Fibroblast of upper back skin (primary cell): ENCODE data around the gene CCR2.
"Not testable (repeated sequence)": the region's sequence is repeated elsewhere in the genome, so short reads cannot be mapped to it uniquely, and the experiment has no call there.

ENCODE experiments used
- DNase-seq: peaks from one replicate; pipeline ENCODE4 v3.0.0-alpha.2; 2013

Gene CCR2

DNA sequence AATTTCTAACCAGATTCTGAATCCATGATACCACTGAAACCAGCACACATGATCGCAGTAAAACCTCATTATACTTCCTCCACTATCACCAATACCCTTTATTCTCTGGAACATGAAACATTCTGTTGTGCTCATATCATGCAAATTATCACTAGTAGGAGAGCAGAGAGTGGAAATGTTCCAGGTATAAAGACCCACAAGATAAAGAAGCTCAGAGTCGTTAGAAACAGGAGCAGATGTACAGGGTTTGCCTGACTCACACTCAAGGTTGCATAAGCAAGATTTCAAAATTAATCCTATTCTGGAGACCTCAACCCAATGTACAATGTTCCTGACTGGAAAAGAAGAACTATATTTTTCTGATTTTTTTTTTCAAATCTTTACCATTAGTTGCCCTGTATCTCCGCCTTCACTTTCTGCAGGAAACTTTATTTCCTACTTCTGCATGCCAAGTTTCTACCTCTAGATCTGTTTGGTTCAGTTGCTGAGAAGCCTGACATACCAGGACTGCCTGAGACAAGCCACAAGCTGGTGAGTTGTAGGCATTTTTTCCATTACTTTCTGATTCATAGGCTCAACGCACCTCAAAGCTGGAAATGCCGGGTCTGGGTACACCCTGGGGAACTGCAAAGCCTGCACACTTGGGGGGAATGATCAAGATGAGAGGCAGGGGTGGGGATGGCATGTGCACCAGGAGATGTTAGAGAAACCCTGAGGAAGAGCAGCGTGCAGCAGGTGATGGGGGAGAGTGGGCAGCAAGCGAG lies at the start of gene CCR2:
CCR2 (plus strand) TSS at position 465 of the 764 bp plus-strand sequence. CDS start 3,417 bp downstream, outside the sequence.
- DNase-seq, result no peak

DNA sequence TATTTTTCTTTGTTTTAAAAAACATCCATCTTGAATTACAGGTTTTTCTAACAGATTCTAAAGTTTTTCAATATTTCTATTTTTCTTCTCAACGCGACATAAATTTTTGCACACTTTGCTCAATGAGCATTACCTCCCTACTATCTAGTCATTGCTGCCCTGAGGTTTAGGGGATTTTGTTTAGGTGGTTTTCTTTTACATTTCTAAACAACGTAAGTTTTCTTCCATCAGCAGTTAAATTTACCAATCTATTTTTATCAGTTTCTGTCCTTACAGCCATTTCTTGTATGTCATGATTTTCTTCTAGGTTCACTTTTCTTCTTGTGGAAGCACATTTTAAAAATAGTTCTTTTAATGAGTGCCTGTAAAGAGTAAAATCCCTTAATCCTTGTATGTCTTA lies 49.2 kb upstream of the CCR2 start:
- DNase-seq, result no peak

DNA sequence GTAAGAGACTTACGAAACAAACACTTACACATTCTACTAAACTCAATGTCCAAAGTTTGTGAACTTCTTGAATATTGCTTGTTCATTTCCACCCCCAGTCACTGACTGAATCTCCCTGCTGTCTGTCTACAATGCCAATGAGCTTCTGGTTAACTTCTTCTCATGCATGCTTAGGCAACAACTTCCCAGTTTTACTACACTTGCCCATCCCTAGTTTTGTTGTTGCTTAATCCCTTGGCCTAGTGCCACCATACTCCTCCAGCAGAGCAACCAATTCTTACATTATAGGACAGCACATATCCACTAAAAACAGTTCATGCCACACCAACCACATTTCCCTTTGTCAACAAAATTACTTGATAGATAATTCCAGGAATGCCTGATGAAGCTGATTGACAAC lies 40.9 kb upstream of the CCR2 start:
- peak; percentile 6 for DNase-seq

DNA sequence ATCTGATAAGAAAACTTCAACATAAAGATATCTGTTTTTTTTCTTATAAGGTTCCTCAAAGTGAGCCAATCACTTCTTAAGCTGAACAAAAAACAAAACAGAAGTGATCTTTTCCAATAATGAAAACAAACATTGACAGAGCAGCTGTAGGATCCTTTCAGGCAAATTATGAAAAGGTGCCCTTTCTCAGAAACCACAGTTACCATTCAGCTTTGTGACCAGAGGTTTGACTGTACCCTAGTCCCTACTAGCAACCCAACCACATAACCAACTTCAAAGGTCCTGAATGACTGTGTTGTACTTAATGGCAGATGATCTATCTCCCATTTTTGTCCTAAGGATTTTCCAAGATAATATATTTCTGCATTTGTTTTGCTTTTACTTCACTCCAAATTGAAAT lies 39.4 kb upstream of the CCR2 start:
- no peak for DNase-seq

DNA sequence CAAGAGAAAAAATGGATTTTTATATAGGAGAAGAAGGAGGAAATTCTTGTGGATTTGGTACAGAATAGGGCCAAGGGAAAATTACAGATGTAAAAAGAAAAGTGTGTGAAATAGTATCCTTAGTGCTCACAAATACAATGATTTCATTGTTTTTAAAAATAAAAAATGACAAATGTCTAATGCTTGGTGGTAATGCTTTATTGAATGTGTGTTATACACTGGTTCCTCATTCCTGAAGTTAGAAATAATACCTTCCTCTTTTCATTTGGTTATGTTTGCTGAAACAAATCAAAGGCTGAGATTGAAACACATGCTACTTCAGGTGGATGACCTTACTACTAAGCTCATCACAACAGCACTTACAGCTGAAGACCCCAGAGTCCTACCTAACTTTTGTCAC lies 37.7 kb upstream of the CCR2 start:
- no peak for DNase-seq

DNA sequence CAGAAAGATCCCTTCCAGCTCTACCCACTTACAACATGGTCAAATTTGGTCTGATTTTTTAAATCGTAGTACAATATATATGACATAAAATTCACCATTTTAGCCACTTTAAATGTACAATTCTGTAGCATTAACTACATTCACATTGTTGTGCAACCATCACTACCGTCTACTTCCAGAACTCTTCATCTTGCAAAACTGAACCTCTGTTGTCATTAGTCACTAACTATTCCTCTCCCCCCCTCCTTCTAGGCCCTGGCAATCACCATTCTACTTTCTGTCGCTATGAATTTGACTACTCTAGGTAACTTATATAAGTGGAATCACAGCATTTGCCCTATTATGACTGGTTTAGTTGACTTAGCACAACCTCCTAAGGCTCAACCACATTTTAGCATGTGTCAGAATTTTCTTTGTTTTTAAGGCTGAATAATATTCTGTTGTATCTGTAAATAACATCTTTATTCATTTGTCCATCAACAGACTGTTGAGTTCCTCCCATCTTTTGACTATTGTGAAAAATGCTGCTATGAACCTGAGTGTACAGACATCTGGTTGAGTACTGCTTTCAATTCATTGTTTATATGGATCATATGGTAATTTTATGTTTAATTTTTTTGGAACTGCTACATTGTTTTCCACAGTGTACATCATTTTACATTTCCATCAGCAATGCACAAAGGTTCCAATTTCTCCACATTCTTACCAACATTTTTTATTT lies 35.5 kb upstream of the CCR2 start:
- DNase-seq, result no peak

DNA sequence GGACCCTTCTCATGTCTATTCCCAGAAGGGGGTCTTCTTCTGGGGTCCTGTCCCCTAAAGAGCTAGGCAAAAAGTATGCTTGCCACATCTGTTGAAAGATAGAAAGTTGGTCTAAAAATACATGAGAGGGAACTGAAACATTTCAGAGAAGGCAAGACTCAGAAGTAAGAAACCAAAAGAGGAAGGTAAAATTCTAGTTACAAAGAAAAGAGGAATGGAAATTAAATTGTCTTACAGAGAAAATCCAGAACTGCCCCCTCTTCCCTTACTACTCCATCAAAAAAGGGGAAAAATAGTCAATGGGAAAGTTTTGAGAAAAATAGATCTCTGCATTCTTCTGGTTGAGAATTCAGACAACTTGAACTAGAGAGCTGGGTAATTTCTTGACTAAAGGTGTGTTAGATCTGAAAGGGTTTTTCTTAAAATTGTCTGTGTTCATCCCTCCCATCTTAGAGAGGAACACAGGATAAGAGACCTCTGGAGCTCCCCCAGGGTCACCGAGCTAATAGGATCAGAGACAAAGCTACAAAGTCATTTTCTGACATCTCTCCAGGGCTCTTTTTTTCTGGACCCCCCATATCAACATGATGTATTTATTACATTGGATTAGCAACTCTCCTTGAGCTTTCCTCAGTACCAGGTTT lies 32.3 kb upstream of the CCR2 start:
- no peak for DNase-seq

DNA sequence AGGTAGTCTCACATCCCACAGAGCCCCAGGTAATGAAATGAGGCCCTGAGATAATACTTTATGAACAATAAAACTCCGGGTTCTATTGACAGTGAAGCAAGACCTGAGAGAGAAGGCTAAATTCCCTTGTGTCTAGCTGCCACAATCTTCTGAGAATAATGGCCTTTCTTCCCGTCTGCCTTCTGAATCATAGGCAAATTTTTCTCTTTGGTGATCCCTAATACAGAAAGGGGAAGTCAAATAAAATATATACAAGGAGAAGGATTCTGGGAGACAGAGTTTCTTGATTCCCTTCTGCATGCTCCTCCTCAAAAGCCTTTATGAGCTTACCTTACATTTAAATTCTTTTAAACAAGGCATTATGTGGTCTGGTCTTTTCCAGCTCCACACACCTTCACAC lies 29.9 kb upstream of the CCR2 start:
- no peak for DNase-seq

DNA sequence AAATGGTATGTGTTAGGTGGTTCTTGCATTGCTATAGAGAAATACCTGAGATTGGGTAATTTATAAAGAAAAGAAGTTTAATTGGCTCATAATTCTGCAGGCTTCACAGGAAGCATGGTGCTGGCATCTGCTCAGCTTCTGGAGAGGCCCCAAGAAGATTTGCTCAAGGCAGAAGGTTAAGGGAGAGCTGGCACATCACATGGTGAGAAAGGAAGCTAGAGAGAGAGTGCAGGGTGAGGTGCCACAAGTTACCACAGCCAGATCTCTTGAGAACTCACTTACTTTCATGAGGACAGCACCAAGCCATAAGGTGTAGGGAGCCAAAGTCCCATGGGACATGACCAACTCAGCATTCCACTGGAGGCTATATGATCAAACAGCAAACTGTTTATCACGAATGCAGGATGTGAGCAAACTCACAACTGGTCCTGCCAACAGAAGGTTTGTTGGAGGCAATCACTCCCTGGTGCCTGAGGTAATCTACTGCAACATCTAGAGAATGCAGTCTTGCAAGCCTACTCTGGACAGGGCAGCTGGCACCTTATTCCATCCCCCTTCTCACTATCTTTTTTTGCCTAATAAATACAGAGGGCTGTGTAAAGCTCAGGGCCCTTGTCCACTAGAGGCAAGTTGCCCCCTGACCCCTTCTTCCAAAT lies 28.1 kb upstream of the CCR2 start:
- DNase-seq, result no peak

DNA sequence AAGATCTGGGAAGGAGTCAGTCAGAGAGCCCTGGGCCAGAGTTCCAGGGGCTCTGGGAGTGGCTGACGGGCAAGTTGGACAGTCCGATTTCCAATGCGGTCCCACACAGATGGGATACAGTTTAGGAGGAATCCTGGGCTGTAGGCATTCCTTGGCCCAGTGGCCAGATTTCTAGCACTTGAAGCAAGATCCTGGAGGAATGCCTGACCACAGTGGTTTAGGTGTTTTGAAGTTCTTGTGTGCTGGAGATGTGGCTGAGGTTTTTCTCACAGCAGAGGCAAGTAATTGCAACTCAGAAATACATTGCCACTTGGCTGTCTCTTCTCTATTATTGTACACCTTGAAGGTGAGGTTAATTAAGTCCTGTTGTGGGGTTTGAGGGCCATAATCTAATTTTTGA lies 23.2 kb upstream of the CCR2 start:
- not testable (repeated sequence) for DNase-seq

DNA sequence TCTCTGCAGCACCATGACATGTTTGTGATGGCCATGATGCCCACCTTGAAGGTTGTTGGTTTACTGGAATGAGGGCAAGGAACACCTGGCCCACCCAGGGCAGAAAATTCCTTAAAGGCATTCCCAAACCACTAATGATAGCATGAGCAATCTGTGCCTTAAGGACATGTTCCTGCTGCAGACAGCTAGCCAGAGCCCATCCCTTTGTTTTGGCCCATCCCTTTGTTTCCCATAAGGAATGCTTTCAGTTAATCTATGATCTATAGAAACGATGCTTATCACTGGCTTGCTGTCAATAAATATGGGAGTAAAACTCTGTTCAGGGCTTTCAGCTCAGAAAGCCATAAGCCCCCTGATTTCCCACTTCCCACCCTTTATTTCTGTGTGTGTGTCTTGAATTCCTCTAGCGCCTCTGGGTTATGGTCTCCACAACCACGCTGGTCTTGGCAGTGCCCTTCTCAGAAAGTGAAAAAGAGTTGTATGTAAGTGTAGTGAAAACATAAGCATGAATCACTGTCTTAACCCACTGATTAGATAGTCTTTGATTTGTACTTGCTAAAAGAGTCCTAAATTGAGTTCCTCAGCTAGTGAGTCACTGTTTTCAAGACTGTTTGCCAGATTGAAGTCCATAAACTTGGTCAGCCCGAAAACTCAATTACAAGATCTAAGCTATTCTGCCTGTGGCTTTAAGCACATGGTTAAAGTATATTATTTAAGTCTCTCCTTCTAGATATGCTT lies 19.0 kb upstream of the CCR2 start:
- DNase-seq, result peak; percentile 7

DNA sequence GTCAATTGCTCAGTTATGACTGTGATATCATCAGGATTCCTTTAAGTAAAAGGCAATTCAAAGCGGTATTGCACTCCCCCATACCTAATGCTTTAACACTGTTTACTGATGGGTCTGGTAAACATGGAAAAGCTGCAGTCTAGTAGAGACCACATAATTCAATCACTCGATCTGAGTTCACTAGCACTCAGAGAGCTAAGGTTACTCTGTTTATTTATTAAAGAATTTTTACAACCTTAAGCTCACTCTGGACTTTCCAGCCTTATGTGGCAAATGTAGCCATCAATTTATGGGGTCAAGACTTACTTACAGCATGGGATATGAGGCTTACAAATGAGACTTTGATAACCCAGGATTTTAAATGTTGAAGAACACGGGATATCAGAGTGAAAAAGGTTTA lies 18.4 kb upstream of the CCR2 start:
- no peak for DNase-seq

DNA sequence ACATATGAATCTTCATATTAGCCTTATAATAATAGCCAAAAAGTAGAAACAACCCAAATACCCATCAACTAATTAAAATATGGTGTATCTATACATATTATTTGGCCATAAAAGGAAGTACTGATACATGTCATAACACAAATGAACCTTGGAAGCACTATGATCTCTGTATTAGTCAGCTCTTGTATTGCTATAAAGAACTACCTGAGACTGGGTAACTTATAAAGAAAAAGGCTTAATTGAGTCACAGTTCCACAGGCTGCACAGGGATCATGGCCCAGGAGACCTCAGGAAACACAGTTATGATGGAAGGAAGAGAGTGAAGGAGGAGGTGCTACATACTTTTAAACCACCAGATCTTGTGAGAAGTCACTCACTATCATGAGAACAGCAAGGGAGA lies 16.0 kb upstream of the CCR2 start:
- DNase-seq, result no peak

DNA sequence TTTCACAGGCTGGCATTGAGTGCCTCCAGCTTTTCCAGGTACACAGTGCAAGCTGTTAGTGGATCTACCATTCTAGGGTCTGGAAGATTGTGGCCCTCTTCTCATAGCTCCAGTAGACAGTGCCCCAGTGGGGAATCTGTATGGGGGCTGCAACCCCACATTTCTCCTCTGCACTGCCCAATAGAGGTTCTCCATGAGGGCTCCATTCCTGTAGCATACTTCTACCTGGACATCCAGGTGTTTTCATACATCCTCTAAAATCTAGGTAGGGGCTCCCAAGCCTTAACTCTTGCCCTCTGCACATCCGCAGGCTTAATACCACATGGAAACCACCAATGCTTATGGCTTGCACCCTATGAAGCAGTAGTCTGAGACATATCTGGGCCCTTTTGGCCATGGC lies 15.1 kb upstream of the CCR2 start:
- DNase-seq, result no peak

DNA sequence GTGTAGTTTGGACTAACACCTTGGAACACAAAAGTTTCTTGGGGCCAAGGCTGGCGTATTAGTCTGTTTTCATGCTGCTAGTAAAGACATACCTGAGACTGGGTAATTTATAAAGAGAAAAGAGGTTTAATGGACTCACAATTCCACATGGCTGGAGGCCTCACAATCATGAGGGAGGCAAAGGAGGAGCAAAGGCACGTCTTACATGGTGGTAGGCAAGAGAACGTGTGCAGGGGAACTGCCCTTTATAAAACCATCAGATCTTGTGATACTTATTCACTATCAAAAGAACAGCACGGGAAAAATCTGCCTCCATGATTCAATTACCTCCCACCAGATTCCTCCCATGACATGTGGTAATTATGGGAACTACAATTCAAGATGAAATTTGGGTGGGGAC lies 9.4 kb upstream of the CCR2 start:
- no peak for DNase-seq

DNA sequence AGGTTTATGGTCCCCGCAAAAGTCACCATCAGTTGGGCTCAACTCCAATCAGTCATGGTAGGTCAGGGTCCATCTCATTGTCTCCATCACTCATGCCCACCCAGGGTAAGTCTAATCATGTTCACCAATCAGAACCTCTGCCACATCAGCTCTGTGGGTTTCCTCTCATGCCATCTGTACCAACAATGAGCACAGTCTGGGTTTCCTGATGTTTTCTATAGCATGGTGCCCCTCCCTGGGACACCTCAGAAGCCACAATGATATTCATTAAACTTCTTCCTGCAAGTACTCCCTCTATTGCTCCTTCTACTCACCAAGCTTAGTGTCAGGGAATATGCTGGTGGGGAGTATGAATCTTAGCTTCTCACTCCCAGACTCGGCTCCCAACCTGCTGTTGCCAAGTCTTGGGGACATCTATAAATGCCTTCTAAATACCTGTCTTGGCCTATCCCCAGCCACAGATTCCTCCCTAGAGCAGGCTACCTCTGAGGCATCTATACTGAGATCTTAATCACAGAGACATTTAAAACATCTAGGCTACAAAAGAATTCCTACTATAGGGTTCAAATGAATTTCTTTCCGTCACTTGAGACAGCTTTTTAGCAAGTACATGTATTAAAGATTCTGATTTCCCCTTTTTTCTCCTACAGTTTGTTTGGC lies 5.0 kb upstream of the CCR2 start:
- no peak for DNase-seq

DNA sequence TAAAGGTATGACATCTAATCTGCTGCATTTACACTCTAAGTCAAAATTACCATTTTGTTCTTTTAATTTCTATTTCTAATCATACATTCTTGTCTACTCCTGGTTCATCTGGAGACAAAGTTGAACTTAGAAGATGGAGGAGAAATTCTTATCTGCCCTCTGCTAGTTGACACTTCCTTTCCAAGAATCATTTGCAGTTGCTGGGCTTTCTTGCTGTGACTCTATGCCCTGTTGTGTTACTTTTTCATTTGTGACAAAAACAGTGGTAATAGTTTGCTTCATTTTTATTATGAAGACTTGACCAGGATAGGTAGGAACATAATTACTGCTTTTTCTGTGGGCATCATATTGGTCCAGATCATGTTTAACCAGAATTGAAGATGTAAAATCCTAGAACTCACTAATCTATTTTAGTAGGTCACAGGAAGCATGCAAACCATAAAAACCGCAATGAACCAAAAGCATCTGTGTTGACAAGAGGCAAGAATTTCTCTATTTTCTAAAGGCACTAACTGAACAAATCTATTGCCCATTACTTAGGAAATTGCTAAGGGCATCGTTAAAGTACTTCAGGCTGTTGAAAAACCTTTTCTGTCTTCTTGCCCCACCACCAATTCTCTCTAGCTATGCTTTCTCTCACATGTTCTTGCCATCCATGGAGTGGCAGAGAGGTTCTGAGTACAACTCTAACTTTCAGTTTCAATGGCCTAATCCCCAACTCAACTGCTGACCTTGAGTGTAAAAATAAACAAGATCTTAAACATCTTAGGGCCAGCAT lies 4.2 kb upstream of the CCR2 start:
- no peak for DNase-seq

DNA sequence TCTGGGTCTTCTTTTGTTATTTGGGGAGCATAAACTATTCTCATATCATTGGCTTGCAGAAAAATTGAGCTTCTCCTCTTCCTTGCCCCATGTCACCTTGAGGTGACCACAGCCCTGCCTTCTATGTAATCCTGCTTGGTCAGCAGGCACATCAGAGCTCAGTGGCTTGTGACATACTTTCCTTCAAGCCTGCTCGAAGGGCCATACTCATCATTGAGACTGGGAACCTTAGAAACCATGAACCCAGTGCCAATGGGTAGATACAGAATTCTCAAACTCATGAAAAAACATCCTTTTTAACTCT lies 3.7 kb upstream of the CCR2 start:
- DNase-seq, result no peak

DNA sequence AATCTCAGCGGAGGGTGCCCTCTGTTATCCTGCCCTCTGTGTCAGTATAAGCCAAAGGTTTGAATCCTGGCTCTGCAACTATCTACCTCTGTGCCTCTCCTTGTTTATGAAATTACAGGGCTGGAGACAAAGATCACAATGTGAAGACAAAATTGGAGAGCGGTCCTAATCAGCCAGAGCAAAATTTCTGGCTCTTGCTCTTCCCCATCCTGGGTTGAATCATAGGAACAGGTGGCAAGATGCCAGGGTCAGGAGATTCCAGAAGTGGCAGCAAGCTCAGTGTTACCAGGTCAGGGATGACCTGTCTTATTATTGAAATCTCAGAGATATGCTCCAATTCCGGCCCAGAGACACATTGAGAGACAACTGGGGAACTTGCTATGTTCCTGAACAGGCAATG lies 2.3 kb upstream of the CCR2 start:
- no peak for DNase-seq

DNA sequence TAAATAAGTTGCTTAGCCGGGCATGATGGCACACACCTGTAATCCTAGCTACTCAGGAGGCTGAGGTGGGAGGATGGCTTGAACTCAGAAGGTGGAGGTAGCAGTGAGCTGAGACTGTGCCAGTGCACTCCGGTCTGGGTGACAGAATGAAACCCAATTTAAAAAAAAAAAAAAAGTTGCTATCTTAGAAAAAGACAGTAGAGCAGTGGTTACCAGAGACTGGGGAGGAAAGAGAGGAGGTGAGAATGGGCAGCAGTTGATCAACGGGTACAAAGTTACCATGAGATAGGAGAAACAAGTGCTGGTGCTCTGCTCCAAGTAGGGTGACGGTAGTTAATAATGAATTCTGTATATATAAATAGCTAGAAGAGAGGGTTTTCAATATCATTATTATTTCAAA lies 821 bp upstream of the CCR2 start:
- no peak for DNase-seq

DNA sequence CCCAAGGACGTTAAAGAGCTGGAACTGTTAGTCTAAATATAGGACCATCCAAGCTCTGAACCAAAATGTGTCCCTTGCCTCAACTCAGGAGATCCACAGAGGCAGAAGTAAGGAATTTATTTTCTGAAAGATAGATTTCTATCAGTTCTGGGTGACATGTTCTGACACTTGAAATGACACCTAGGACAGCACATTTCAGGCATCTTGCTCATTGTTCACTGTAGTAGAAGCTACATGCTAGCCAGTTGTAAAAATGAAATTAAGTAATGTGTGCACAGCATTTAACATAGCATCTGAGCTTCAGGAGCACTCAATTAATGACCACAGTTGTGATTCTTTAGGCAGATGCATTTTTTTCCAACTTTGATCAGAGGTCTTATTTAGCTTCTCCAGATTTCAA lies 567 bp downstream of the CCR2 start:
- DNase-seq, result no peak

DNA sequence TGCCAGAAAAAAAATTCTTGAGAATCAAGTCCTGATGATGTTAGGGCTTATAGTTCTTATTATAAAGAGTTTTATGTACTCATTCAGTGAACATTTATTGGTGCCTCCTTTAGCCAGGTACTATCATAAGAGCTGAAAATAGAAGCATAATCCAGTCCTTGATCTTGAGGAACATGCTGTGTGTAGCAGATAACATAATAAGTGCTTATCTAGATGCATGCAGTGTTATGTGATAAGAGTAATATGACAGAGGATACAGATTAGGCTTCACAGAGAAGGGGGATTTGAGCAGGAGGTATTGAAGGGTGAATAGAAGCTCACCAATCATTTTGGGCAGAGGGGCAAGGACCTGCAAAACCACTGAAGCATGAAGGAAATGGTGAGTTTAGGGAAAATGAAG lies 1.1 kb downstream of the CCR2 start:
- no peak for DNase-seq
